Fibroblast of lung (primary cell): ENCODE data around the gene TMPRSS3.

Source experiments
- CTCF ChIP-seq, 2 donors: IDR thresholded peaks in 1 of 2; conservative IDR thresholded peaks in 1 of 2; 1 replicate in 1 of 2; 2 replicates in 1 of 2; pipeline ENCODE4 v1.5.1; 2011 to 2012; ENCODE audit warnings: low read length in 2 of 2, control low read depth in 1 of 2, inconsistent platforms in 1 of 2, low read depth in 1 of 2, mild to moderate bottlenecking in 1 of 2
- EZH2 ChIP-seq: IDR thresholded peaks from 2 replicates; pipeline ENCODE4 v1.5.1; 2012; ENCODE audit warnings: low read length, control low read depth, mild to moderate bottlenecking; ENCODE audit errors: missing control alignments

- TF ChIP-seq CTCF (conservative IDR thresholded peaks at IDR 0.05 in 1 of 2, IDR thresholded peaks at IDR 0.05 in 1 of 2; ENCODE audit: low read depth in 1 of 2, low read length in 2 of 2) = no peak
- TF ChIP-seq EZH2 = no peak
These were observed 29.7 kb upstream of the TMPRSS3 start for GRCh38 chr21:42425591-42425990.
